H9 (cell line): ENCODE measurements around the gene NFATC1. TPM values are rescaled to one million over a fixed set of nuclear protein-coding genes. Genes with fewer than 3 reads are reported as not detected.

Experiments
- DNase-seq: peaks from one replicate; pipeline ENCODE4 v3.0.0-alpha.2; 2017
- H2AFZ ChIP-seq: one replicate; pipeline ENCODE4 v1.6.1; 2013; ENCODE audit warnings: mild to moderate bottlenecking, low read length, control low read depth, moderate library complexity
- H2AK5ac ChIP-seq: 2 replicates; pipeline ENCODE4 v1.6.1; 2013; ENCODE audit warnings: low read length, control low read depth, mixed read lengths; ENCODE audit not compliant: insufficient read length
- H2BK120ac ChIP-seq: one replicate; pipeline ENCODE4 v1.6.1; 2013; ENCODE audit warnings: low read depth, mild to moderate bottlenecking, low read length, control low read depth, inconsistent platforms; ENCODE audit not compliant: poor library complexity, severe bottlenecking
- H2BK12ac ChIP-seq: 2 replicates; pipeline ENCODE4 v1.6.1; 2013; ENCODE audit warnings: low read length, control low read depth, mixed read lengths, low read depth; ENCODE audit not compliant: insufficient read length
- H2BK15ac ChIP-seq: 2 replicates; pipeline ENCODE4 v1.6.1; 2013; ENCODE audit warnings: low read depth, low read length, control low read depth
- H2BK20ac ChIP-seq: one replicate; pipeline ENCODE4 v1.6.1; 2013; ENCODE audit warnings: low read depth, mild to moderate bottlenecking, low read length, control low read depth, inconsistent platforms; ENCODE audit not compliant: poor library complexity, severe bottlenecking
- H2BK5ac ChIP-seq: 2 replicates; pipeline ENCODE4 v1.6.1; 2013; ENCODE audit warnings: low read length, control low read depth, mixed read lengths; ENCODE audit not compliant: insufficient read length
- H3K14ac ChIP-seq: 2 replicates; pipeline ENCODE4 v1.6.1; 2013; ENCODE audit warnings: low read length, control low read depth; ENCODE audit not compliant: insufficient read depth
- H3K18ac ChIP-seq: 2 replicates; pipeline ENCODE4 v1.6.1; 2013; ENCODE audit warnings: low read depth, mild to moderate bottlenecking, mixed read lengths, low read length, control low read depth; ENCODE audit not compliant: insufficient read length
- H3K23ac ChIP-seq: 2 replicates; pipeline ENCODE4 v1.6.1; 2013; ENCODE audit warnings: low read length, control low read depth, mixed read lengths, low read depth; ENCODE audit not compliant: insufficient read length
- H3K23me2 ChIP-seq: 2 replicates; pipeline ENCODE4 v1.6.1; 2013; ENCODE audit warnings: low read depth, mild to moderate bottlenecking, mixed read lengths, low read length, control low read depth; ENCODE audit not compliant: insufficient read length, poor library complexity, severe bottlenecking
- H3K27ac ChIP-seq: 2 replicates; pipeline ENCODE4 v1.5.1; 2013; ENCODE audit warnings: low read length, control low read depth, mixed read lengths, low read depth; ENCODE audit not compliant: insufficient read length
- H3K27me3 ChIP-seq: 2 replicates; pipeline ENCODE4 v1.6.1; 2013; ENCODE audit warnings: low read length, control low read depth, inconsistent platforms; ENCODE audit not compliant: insufficient read depth
- H3K4ac ChIP-seq: 2 replicates; pipeline ENCODE4 v1.6.1; 2013; ENCODE audit warnings: low read depth, mild to moderate bottlenecking, control low read depth, inconsistent platforms, low read length, moderate library complexity
- H3K4me1 ChIP-seq: 2 replicates; pipeline ENCODE4 v1.6.1; 2013; ENCODE audit warnings: low read length, control low read depth, inconsistent platforms; ENCODE audit not compliant: insufficient read depth
- H3K4me2 ChIP-seq: 2 replicates; pipeline ENCODE4 v1.6.1; 2013; ENCODE audit warnings: low read length, control low read depth, mixed read lengths; ENCODE audit not compliant: insufficient read length, insufficient read depth
- H3K56ac ChIP-seq: 2 replicates; pipeline ENCODE4 v1.6.1; 2013; ENCODE audit warnings: low read depth, mild to moderate bottlenecking, mixed read lengths, low read length, control low read depth; ENCODE audit not compliant: insufficient read length
- H3K79me1 ChIP-seq: 2 replicates; pipeline ENCODE4 v1.6.1; 2013; ENCODE audit warnings: low read depth, mild to moderate bottlenecking, moderate library complexity, low read length, control low read depth, inconsistent platforms; ENCODE audit not compliant: insufficient read depth, poor library complexity, severe bottlenecking
- H3K79me2 ChIP-seq: 2 replicates; pipeline ENCODE4 v1.6.1; 2013; ENCODE audit warnings: low read length, control low read depth, inconsistent platforms; ENCODE audit not compliant: insufficient read depth
- H3K9ac ChIP-seq: 2 replicates; pipeline ENCODE4 v1.6.1; 2013; ENCODE audit warnings: low read length, control low read depth, mixed read lengths; ENCODE audit not compliant: insufficient read length; ENCODE audit errors: extremely low read depth
- H3K9me3 ChIP-seq: one replicate; pipeline ENCODE4 v1.6.1; 2013; ENCODE audit warnings: low read depth, low read length, inconsistent platforms; ENCODE audit not compliant: control insufficient read depth
- H3T11ph ChIP-seq: one replicate; pipeline ENCODE4 v1.6.1; 2013; ENCODE audit warnings: mild to moderate bottlenecking, low read length, control low read depth, inconsistent platforms
- H4K20me1 ChIP-seq: one replicate; pipeline ENCODE4 v1.6.1; 2013; ENCODE audit not compliant: control insufficient read depth, insufficient read length, insufficient read depth
- H4K5ac ChIP-seq: 2 replicates; pipeline ENCODE4 v1.6.1; 2013; ENCODE audit warnings: low read depth, mild to moderate bottlenecking, mixed read lengths, low read length, control low read depth; ENCODE audit not compliant: insufficient read length
- H4K8ac ChIP-seq: replicated peaks from 2 replicates; pipeline ENCODE4 v1.6.1; 2013; ENCODE audit warnings: low read length, control low read depth, mixed read lengths, low read depth; ENCODE audit not compliant: insufficient read length
- H4K91ac ChIP-seq: 2 replicates; pipeline ENCODE4 v1.6.1; 2013; ENCODE audit warnings: low read depth, mild to moderate bottlenecking, moderate library complexity, mixed read lengths, low read length, control low read depth; ENCODE audit not compliant: insufficient read length
- H3K27ac Mint-ChIP-seq, 3 experiments: 2 replicates in 2 of 3; 3 replicates in 1 of 3; pipeline ENCODE4 v1.8.0; 2020 to 2021; ENCODE audit warnings: mixed read lengths in 3 of 3, mild to moderate bottlenecking in 1 of 3, moderate library complexity in 1 of 3
- H3K27me3 Mint-ChIP-seq: 2 replicates; pipeline ENCODE4 v1.8.0; 2021; ENCODE audit warnings: low read depth, mild to moderate bottlenecking, moderate library complexity, mixed read lengths
- H3K36me3 Mint-ChIP-seq, 3 experiments: 2 replicates in 2 of 3; 3 replicates in 1 of 3; pipeline ENCODE4 v1.8.0; 2020 to 2021; ENCODE audit warnings: low read depth in 3 of 3, mixed read lengths in 3 of 3; ENCODE audit not compliant: insufficient read depth in 1 of 3
- H3K4me1 Mint-ChIP-seq, 2 experiments: 2 replicates each; pipeline ENCODE4 v1.8.0; 2020; ENCODE audit warnings: mixed read lengths in 2 of 2
- H3K4me3 Mint-ChIP-seq, 2 experiments: 2 replicates in 1 of 2; 3 replicates in 1 of 2; pipeline ENCODE4 v1.8.0; 2020 to 2021; ENCODE audit warnings: mild to moderate bottlenecking in 2 of 2, mixed read lengths in 2 of 2, moderate library complexity in 1 of 2
- H3K9me3 Mint-ChIP-seq, 2 experiments: 2 replicates in 1 of 2; 3 replicates in 1 of 2; pipeline ENCODE4 v1.8.0; 2020; ENCODE audit warnings: mild to moderate bottlenecking in 2 of 2, mixed read lengths in 2 of 2, moderate library complexity in 1 of 2
- CTCF ChIP-seq: fragments of 200-600 bp; sonication (generic); conservative IDR thresholded peaks from 3 replicates; pipeline ENCODE4 v1.8.0; 2021; ENCODE audit warnings: antibody characterized with exemption, mild to moderate bottlenecking
- WGBS: extraction: QIAGEN DNeasy Blood & Tissue Kit; methylation state at CpG from one replicate; pipeline ENCODE4 v1.1.7; 2013; ENCODE audit warnings: missing lambda C conversion rate, low lambda C conversion rate, mixed read lengths; ENCODE audit not compliant: insufficient read length; ENCODE audit errors: extremely low coverage; 5-methylcytosine and 5-hydroxymethylcytosine counted together
- total RNA-seq: library from RNA; stranded (reverse); gene quantifications from 2 replicates; pipeline ENCODE4 v1.2.1, GENCODE V29; 2021

Gene NFATC1
- total RNA-seq, 1 experiment from 2014 or later, result 5.5 TPM

- Histone ChIP-seq H2BK15ac (no peak overlapping the region), H3K4ac (no peak overlapping the region; the same call in 1 of the 2 replicates), H4K8ac (no peak overlapping the region), H2AK5ac (no peak overlapping the region), H3K9me3 (no peaks in the 10 kb centered on the region), H3K18ac (no peak overlapping the region), H2AFZ (no peak overlapping the region), H3K27ac (no peak overlapping the region), H2BK12ac (no peak overlapping the region), H3K79me2 (no peaks in the 10 kb centered on the region), H3K4me2 (no peak overlapping the region), H4K5ac (no peak overlapping the region), H3K14ac (0 out of 2 replicates have a peak overlapping the region, but pooled peaks have one; percentile 49), H3K27me3 (no peaks in the 10 kb centered on the region), H3K4me1 (no peaks in the 10 kb centered on the region), H2BK20ac (no peak overlapping the region), H3K23me2 (no peaks in the 10 kb centered on the region), H3K56ac (no peak overlapping the region), H3K23ac (no peak overlapping the region), H3K9ac (no peak overlapping the region), H2BK120ac (no peak overlapping the region), H3T11ph (no peak overlapping the region), H3K79me1 (no peaks in the 10 kb centered on the region), H4K20me1 (no peaks in the 10 kb centered on the region), H4K91ac (no peak overlapping the region), H2BK5ac (no peak overlapping the region)
- Mint-ChIP-seq H3K9me3 (no peaks in the 10 kb centered on the region; a peak in 1 of 5 replicates), H3K36me3 (peaks cover 2 to 3% (median 2%) of the 10 kb centered on the region in 3 experiments; a peak in 5 of 7 replicates), H3K27me3 (no peaks in the 10 kb centered on the region; the same call in 1 of the 2 replicates), H3K4me3 (no peak overlapping the region), H3K4me1 (peaks cover 4 to 13% of the 10 kb centered on the region in 2 experiments), H3K27ac (peak overlapping the region in 2 of 3 experiments; percentile 59 to 64; a peak in 2 of 7 replicates)
- WGBS, result no CpG with 5 or more reads among the region's 12 CpGs
- no peak for DNase-seq
- TF ChIP-seq CTCF, result no peak
Observed at GRCh38 chr18:79425569-79425886, 29.8 kb downstream of the NFATC1 start.
